Stimulated activated CD4-positive, alpha-beta T cell treated with anti-CD3 and anti-CD28 coated beads, TNF-alpha, amount 100 ng/mL, for 48 hours (primary cell): Measurements from ENCODE around the gene LRRC34.

ENCODE experiments used
- DNase-seq, 3 donors: peaks; one replicate each; pipeline ENCODE4 v3.0.0-alpha.2; 2020; ENCODE audit warnings: low read depth in 3 of 3

LRRC34 gene

GRCh38 chr3:169813757-169814517 is 1.2 kb upstream of the LRRC34 start:
- DNase-seq, result peak; percentile 40 to 69 (median 60)

GRCh38 chr3:169813278-169813677 is 574 bp upstream of the LRRC34 start:
- DNase-seq, result no peak

GRCh38 chr3:169811631-169812331 is 923 bp downstream of the LRRC34 start:
- no peak for DNase-seq

GRCh38 chr3:169809230-169809795 is 3.4 kb downstream of the LRRC34 start:
- no peak for DNase-seq

GRCh38 chr3:169804681-169805080 is 8.0 kb downstream of the LRRC34 start:
- DNase-seq, result no peak

- no peak for DNase-seq
Observed at GRCh38 chr3:169792359-169792758, 20.3 kb downstream of the LRRC34 start.

- DNase-seq, result no peak
Observed at GRCh38 chr3:169790687-169791429, 21.8 kb downstream of the LRRC34 start.

DNA sequence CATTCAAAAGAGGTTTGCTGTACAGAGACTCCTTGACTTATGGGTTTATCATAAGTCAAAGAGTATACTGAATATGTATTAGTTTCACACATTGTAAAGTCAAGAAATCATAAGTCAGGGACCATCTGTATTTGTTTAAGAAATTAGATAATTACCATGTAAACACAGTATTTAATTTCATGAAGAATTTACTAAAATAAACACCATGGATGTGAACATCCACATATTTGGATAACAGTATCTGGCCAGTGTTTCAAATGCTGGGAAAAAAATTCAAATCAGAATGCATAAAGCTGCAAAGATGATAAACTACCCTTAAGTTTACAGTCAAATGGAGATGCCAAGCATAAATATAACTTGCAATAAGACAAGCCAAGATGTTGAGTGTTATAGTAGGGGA is 22.5 kb downstream of the LRRC34 start:
- no peak for DNase-seq

DNA sequence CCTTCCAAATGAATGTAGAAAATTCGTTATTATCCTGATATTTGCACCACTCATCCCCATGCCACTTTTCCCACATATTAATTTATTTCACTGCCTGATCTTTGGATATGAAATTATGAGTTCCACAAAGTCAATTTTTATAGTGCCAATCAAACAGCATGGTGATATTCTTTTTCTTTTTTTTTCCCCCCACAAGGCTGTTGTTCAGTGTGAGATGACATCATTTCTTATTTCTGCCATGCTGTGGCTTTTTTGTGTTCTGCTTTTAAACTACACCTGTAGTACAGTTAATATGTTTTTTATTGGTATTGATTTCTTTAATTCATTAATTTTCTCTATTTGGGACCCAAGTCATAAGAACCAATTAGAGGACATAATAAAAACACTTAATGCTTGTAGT is 24.9 kb downstream of the LRRC34 start:
- DNase-seq, result no peak

- DNase-seq, result no peak
Observed at GRCh38 chr3:169787120-169787519, 25.6 kb downstream of the LRRC34 start.

- DNase-seq, result no peak
Observed at GRCh38 chr3:169781209-169781855, 31.4 kb downstream of the LRRC34 start.

DNA sequence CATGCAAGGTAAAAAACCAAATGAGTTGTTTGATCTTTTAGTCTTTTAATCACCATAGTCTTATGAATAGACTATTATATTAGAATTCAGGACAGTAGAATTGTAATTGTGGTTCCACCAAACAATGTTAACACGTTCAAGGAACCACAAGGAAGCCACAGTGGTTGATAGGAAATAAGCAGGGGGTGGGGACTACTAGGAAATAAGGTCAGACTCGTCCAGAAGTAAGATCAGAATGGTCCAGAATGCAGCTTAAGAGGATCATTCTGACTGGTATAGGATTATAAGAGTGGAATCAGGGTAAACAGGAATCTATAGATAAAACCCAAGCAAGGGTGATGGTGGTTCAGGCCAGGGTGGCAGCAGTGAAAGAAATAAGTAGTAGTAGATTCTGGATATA is 32.0 kb downstream of the LRRC34 start:
- no peak for DNase-seq

DNA sequence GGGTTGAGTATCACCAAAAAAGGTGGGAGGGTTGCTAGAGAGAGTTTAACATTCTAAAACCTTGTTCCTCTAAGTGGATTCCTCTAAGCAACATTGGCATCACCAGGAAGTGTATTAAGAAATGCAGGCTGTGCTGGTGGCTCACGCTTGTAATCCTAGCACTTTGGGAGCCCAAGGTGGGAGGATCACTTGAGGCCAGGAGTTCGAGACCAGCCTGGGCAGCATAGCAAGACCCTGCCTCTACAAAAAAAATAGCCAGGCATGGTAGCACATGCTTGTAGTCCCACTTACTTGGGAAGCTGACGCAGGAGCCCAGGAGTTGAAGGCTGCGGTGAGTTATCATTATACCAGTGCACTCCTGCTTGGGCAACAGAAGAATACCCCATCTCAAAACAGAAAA is 34.9 kb downstream of the LRRC34 start:
- DNase-seq, result no peak

- no peak for DNase-seq
Observed at GRCh38 chr3:169774186-169774585, 38.5 kb downstream of the LRRC34 start.

DNA sequence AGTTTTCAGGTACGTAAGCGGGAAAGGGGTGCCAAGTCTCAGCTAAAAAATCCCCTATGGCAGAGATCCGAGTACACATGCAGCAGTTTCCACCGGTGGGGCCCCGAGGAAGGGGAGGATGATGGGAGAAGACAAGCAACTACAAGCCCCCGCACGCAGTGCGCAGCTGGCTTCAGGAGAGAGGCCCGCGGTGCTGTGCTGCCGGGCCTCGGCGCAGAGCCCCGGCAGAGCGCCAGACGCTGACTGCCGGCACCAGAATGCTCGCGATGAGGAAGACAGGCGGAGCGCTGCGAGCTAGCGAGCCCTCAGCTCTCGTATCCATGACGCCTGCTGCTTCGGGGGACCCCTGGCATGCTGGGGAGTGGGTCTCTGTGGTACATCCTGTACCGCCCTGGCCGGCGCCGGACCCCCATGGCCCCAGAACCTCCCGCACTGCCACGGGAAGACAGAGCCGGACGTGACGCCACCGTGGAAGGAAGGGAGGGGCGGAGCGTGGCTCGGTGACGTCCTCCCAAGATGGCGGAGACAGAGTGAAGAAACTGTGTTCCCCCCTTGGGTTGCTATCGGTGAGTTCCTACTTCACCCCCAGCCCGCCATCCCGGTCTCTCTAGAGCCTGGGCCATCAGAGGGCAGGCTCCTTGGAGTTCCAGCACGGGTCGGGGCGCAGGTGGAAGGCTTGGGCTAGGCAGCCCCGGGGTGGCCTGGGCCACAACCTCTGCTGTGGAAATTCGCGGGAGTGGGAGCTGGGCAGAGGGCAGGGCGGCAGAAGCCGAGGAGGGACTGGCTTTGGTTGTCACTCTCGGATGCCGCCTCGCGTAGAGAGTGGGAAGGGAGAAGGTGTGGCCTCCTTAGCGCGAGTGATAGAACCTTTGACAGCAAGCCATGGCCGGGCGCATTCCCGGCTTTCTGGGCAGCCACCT is 39.5 kb downstream of the LRRC34 start, which contains the start of gene MYNN:
Gene MYNN (plus strand): TSS at position 500 of the 920 bp plus-strand sequence. CDS start 900 bp downstream, outside the sequence.
- peak; percentile 74 to 89 (median 83) for DNase-seq

DNA sequence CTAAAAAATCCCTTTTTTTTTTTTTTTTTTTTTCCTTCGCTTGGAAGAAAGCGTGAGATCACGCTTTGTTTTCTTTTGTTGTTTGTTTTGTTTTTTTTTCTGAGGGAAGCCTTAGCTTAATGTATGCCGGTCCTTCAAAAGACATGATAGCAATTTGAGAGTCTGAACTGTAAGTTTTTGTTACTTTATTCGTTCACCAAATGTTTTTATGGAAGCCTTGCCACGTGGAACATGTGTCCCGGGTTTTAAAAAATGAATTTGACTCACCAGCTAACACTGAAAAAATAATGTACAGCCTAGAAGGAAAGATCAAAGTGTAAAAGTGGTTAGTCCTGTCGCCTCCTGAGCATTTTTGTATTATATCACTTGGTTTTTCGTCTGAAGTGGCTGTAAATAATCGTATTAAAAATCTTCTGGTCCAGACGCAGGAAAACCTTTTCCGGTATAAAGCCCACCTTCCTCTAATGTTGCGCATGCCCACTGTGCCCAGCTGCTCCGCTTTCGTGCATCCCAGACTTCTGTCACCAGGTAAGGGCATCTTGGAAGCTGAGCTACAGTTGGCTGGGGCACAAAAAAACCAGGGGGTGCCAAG is 40.3 kb downstream of the LRRC34 start:
- peak in 1 of 3 donors; percentile 46 for DNase-seq

DNA sequence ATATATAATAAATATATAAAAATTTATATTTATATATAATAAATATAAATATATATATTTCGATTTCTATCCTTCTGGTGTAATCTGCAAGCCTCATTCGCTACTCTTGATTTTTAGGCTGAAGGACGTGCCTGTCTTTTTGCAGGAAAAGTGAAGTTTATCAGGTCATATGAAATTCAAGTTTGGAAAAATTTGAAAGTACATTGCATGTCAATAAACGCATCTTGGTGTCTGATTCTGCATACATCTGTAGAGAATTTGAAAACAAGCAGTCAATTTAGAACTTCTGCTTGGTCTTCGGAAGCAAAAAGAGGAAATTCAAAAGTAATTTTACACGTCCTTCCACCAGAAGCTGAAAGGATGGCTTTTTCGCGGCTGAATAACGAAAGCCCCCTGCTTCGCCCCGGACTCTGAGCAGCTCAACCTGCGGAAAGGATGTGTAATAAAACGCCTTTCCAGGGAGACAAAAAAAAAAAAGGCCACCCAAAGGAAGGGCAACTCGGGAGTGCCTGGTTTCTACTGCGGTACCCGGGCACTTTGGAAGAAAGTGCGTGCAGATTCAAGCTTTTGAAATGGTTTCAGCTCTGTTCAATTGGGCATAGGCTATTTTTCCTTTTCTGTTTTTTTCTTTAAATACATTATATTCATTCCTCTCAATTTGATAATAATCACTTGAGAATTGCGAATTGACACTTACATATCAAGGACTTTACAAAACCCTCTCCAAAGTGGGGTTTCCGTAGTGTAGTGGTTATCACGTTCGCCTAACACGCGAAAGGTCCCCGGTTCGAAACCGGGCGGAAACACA is 41.0 kb downstream of the LRRC34 start:
- peak in 2 of 3 donors; percentile 20 to 26 for DNase-seq

DNA sequence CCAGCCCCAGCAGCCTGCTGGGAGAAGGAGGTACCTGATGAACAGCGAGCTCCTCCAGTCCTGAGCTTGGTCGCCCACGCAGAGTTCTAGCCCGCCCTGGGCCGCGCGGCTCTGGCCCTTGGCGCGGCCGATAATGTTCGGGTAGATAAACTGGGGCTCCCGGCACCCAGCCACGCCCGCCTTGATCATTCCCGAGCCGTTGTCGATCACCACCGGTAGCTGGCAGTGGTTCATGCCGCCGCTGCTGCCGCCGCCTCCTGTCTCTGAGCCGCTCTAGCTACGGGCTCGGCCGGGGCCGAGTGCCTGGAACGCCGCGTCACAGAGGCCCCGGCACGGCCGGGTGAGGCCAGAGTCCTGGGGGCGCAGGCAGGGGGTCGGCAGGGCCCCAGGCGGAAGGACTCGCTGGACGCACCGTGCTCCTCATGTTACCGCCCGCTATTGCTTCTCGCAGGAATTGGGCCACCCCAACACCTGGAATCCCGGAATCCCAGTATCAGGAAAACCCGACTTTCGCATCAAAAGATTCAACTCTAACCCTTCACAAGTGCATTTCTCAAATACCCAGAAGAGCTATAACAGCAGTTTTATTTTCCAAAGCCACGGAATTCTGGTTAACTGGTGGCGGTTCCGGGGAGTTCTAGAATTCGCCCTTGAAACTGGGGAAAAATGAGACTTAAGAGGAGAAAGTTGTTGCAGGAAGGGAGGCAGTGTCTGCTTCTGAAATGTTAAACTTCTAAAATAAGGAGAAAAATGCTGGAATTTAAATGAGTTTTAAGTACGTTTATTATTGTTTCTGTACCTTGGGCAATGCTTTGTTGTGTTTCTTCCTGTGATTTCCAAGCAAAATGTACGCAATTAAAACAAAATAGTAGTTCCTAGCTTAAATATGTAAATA is 43.2 kb downstream of the LRRC34 start, which contains the start of gene ACTRT3:
Gene ACTRT3 (minus strand): TSS at position 275 of the 895 bp plus-strand sequence. CDS start 41 bp downstream, at position 234.
- peak; percentile 43 to 55 (median 54) for DNase-seq
